K562 (cell line): ENCODE data around the gene LBHD1. TPM values are rescaled to one million over a fixed set of nuclear protein-coding genes. Genes with fewer than 3 reads are reported as not detected.
A peak's percentile ranks its signal among the peaks of the same experiment; 100 is the strongest.

Experiments used
- ATAC-seq: fragments of 200-7000 bp; cut with Tn5 transposase; 3 replicates; pipeline ENCODE4 v1.9.1; 2020; ENCODE audit warnings: moderate library complexity
- BruUV-seq: library from RNA; stranded (reverse); fragments of 400-500 nt; replicated peaks from 2 replicates; lab custom pipeline; 2021; lab: Mats Ljungman, UMichigan
- CTCF ChIA-PET: fragments of 300-600 bp; formaldehyde crosslinking; extraction: SDS; loops from one replicate; lab custom pipeline; 2021; ENCODE audit warnings: low intra/inter-chr PET ratio; lab: Yijun Ruan, JAX
- POLR2A ChIA-PET: fragments of 300-600, 350-650 bp; sonication (Branson Sonifier 250); formaldehyde crosslinking; extraction: SDS; loops from one replicate; lab custom pipeline; 2021; ENCODE audit warnings: antibody characterized with exemption, inconsistent platforms; lab: Yijun Ruan, JAX
- DNase-seq, 4 experiments: peaks; one replicate each; pipeline versions ENCODE4 v3.0.0 to v3.0.0-alpha.2; 2011 to 2018; ENCODE audit warnings: low spot score in 3 of 4, mixed read lengths in 3 of 4; ENCODE audit errors: extremely low read depth in 1 of 4
- FAIRE-seq: peaks from 2 replicates; lab custom pipeline; 2011; peaks lifted over from hg19 to GRCh38; lab: Jason Lieb, UNC
- H2AFZ ChIP-seq: 2 replicates; pipeline ENCODE4 v1.6.0; 2011; ENCODE audit warnings: low read depth, low read length, control low read depth, inconsistent platforms
- H3K27ac ChIP-seq: fragments of 200-600 bp; 3 replicates; pipeline ENCODE4 v1.8.0; 2011; ENCODE audit warnings: low read depth, mild to moderate bottlenecking, control low read depth, inconsistent platforms, low read length, moderate library complexity, mixed read lengths; ENCODE audit errors: extremely low read depth
- H3K27me3 ChIP-seq, 2 experiments: fragments of 300-600 bp in 1 of 2; 2 replicates in 1 of 2; 3 replicates in 1 of 2; pipeline versions ENCODE4 v1.6.0 to v1.8.0; 2011; ENCODE audit warnings: inconsistent platforms in 2 of 2, low read length in 2 of 2, mild to moderate bottlenecking in 1 of 2, mixed read lengths in 1 of 2, moderate library complexity in 1 of 2; ENCODE audit not compliant: control insufficient read depth in 2 of 2, insufficient read depth in 2 of 2
- H3K36me3 ChIP-seq: fragments of 300-600 bp; 3 replicates; pipeline ENCODE4 v1.8.0; 2011; ENCODE audit warnings: mild to moderate bottlenecking, low read length, inconsistent platforms; ENCODE audit not compliant: control insufficient read depth, insufficient read depth
- H3K4me1 ChIP-seq, 2 experiments: fragments of 200-600 bp in 1 of 2; replicated peaks in 1 of 2; 2 replicates in 1 of 2; 3 replicates in 1 of 2; pipeline versions ENCODE4 v1.5.1 to v1.8.0; 2011; ENCODE audit warnings: inconsistent platforms in 2 of 2, low read length in 2 of 2, mild to moderate bottlenecking in 1 of 2, mixed read lengths in 1 of 2, moderate library complexity in 1 of 2; ENCODE audit not compliant: control insufficient read depth in 2 of 2, insufficient read depth in 2 of 2
- H3K4me2 ChIP-seq: 2 replicates; pipeline ENCODE4 v1.6.1; 2011; ENCODE audit warnings: low read length, control low read depth, inconsistent platforms, mixed read lengths; ENCODE audit not compliant: insufficient read depth
- H3K4me3 ChIP-seq: fragments of 200-600 bp; sonication (generic), shearing (Covaris generic); 2 replicates; pipeline ENCODE4 v1.5.1; 2016; ENCODE audit warnings: control low read depth, inconsistent platforms
- H3K79me2 ChIP-seq: fragments of 200-600 bp; 3 replicates; pipeline ENCODE4 v1.8.0; 2011; ENCODE audit warnings: low read length, inconsistent platforms; ENCODE audit not compliant: control insufficient read depth, insufficient read depth
- H3K9ac ChIP-seq, 2 experiments: 2 replicates each; pipeline versions ENCODE4 v1.6.0 to v1.6.1; 2011; ENCODE audit warnings: low read depth in 2 of 2, low read length in 2 of 2, control low read depth in 1 of 2, inconsistent platforms in 1 of 2, mild to moderate bottlenecking in 1 of 2, mixed read lengths in 1 of 2; ENCODE audit not compliant: insufficient read depth in 1 of 2
- H3K9me1 ChIP-seq: one replicate; pipeline ENCODE4 v1.6.0; 2011; ENCODE audit warnings: inconsistent platforms, mild to moderate bottlenecking, low read length, moderate library complexity; ENCODE audit not compliant: control insufficient read depth, insufficient read depth
- H3K9me3 ChIP-seq: replicated peaks from 2 replicates; pipeline ENCODE4 v1.5.1; 2011; ENCODE audit warnings: low read depth, low read length, inconsistent platforms; ENCODE audit not compliant: control insufficient read depth, insufficient read depth
- H4K20me1 ChIP-seq: replicated peaks from 2 replicates; pipeline ENCODE4 v1.6.1; 2011; ENCODE audit warnings: low read length, inconsistent platforms, mixed read lengths; ENCODE audit not compliant: control insufficient read depth, insufficient read depth
- CHD1 ChIP-seq: fragments of 200-600 bp; sonication (generic); IDR thresholded peaks from one replicate; pipeline ENCODE4 v1.6.1; 2012; ENCODE audit warnings: mild to moderate bottlenecking, moderate library complexity, low read length, inconsistent platforms
- DPF2 ChIP-seq: fragments of 450-650 bp; IDR thresholded peaks from 2 replicates; pipeline ENCODE4 v1.6.1; 2016
- KDM5B ChIP-seq: fragments of 200-600 bp; sonication (generic); IDR thresholded peaks from 2 replicates; pipeline ENCODE4 v1.6.1; 2012; ENCODE audit warnings: low read depth, mild to moderate bottlenecking, moderate library complexity, low read length, control low read depth, inconsistent platforms; ENCODE audit not compliant: insufficient replicate concordance
- MXI1 ChIP-seq: IDR thresholded peaks from 2 replicates; pipeline ENCODE4 v1.6.1; 2011; ENCODE audit warnings: low read depth, mild to moderate bottlenecking, improper control_type of control experiment, low read length
- NCOA6 ChIP-seq: fragments of 450-650 bp; IDR thresholded peaks from 2 replicates; pipeline ENCODE4 v1.6.1; 2017; ENCODE audit warnings: mild to moderate bottlenecking
- NCOR1 ChIP-seq: fragments of 450-650 bp; IDR thresholded peaks from 2 replicates; pipeline ENCODE4 v1.6.1; 2016; ENCODE audit warnings: mild to moderate bottlenecking, moderate library complexity
- PHF20 ChIP-seq: fragments of 450-650 bp; IDR thresholded peaks from 2 replicates; pipeline ENCODE4 v1.6.1; 2018; ENCODE audit not compliant: partially characterized antibody
- POLR2A ChIP-seq: fragments of 450-650 bp; conservative IDR thresholded peaks from 2 replicates; pipeline ENCODE4 v1.6.1; 2016
- POLR2AphosphoS5 ChIP-seq: IDR thresholded peaks from 2 replicates; pipeline ENCODE4 v1.6.1; 2011; ENCODE audit warnings: mild to moderate bottlenecking, low read depth, low read length, moderate library complexity; ENCODE audit not compliant: control insufficient read depth, insufficient read depth
- RBFOX2 ChIP-seq: fragments of 200-400 bp; formaldehyde crosslinking; IDR thresholded peaks from 2 replicates; pipeline ENCODE4 v1.6.1; 2017; ENCODE audit warnings: low read depth, mild to moderate bottlenecking, low read length, moderate library complexity
- SIN3A ChIP-seq, 2 experiments: fragments of 150-350 bp in 1 of 2; IDR thresholded peaks; 2 replicates each; pipeline ENCODE4 v1.6.1; 2011 to 2016; ENCODE audit warnings: borderline replicate concordance in 2 of 2, low read depth in 2 of 2, low read length in 2 of 2, mild to moderate bottlenecking in 2 of 2, moderate library complexity in 2 of 2; ENCODE audit not compliant: control insufficient read depth in 1 of 2
- SIRT6 ChIP-seq: IDR thresholded peaks from one replicate; pipeline ENCODE4 v1.6.1; 2012; ENCODE audit warnings: low read depth, mild to moderate bottlenecking, control low read depth, inconsistent platforms, low read length, moderate library complexity
- SNRNP70 ChIP-seq: fragments of 200-400 bp; formaldehyde crosslinking; optimal IDR thresholded peaks from 2 replicates; pipeline ENCODE3; 2017; ENCODE audit warnings: low read depth, low read length
- SUPT5H ChIP-seq: fragments of 450-650 bp; IDR thresholded peaks from 2 replicates; pipeline ENCODE4 v1.6.1; 2016
- ZNF23 ChIP-seq: fragments of 250-450 bp; sonication (Bioruptor Pico); IDR thresholded peaks from 2 replicates; pipeline ENCODE4 v1.4.0; 2020; ENCODE audit warnings: mild to moderate bottlenecking
- ZNF436 ChIP-seq: fragments of 250-450, 450-650 bp; sonication (Bioruptor Pico); formaldehyde crosslinking; IDR thresholded peaks from 2 replicates; pipeline ENCODE4 v1.7.0; 2020; ENCODE audit warnings: mild to moderate bottlenecking
- WGBS: fragments of 100-300 bp; shearing (Covaris generic); methylation state at CpG from one replicate; pipeline ENCODE4 v1.1.6; 2016; ENCODE audit warnings: low coverage, mixed read lengths; ENCODE audit not compliant: insufficient coverage; ENCODE audit errors: missing lambda C conversion rate; 5-methylcytosine and 5-hydroxymethylcytosine counted together
- in situ Hi-C: fragments of 300-500 bp; cut with MboI; formaldehyde crosslinking; loops from 4 replicates; pipeline ENCODE4 v1.15.0; 2018; ENCODE audit warnings: inconsistent platforms, mixed read lengths
- intact Hi-C: fragments of 100-400 bp; cut with micrococcal nuclease; formaldehyde crosslinking; loops from 2 replicates; pipeline ENCODE4 v1.14.2; 2022
- polyA plus RNA-seq, 8 experiments: library from polyadenylated mRNA; depleted of rRNA in 4 of 8; stranded (reverse) in 5 of 8; unstranded in 3 of 8; fragments of >200 nt; fragmentation: Nextera tagmentation in 2 of 8; fragmentation: Illumina TruSeq in 1 of 8; extraction: Ambion mirVana in 2 of 8; extraction: Trizol in 1 of 8; gene quantifications; 2 replicates each; pipeline versions ENCODE4 v1.2.1 to v1.2.3, GENCODE V29; 2011 to 2014; ENCODE audit warnings: inconsistent platforms in 1 of 8, missing spikeins in 1 of 8
- total RNA-seq, 7 experiments: library from RNA; depleted of rRNA in 6 of 7; stranded (reverse); fragments of >200 nt in 6 of 7; fragmentation: Illumina TruSeq in 2 of 7; extraction: Trizol in 2 of 7; gene quantifications; 2 replicates each; pipeline versions ENCODE4 v1.2.1 to v1.2.3, GENCODE V29; 2011 to 2021; ENCODE audit warnings: low replicate concordance in 1 of 7

The LBHD1 gene
- total and polyA plus RNA-seq, 9 of the 15 experiments (the other 6 are each of a cell fraction or from before 2014, with no cell fraction given) = 2.6 to 28.0 (median 12.5) TPM

DNA sequence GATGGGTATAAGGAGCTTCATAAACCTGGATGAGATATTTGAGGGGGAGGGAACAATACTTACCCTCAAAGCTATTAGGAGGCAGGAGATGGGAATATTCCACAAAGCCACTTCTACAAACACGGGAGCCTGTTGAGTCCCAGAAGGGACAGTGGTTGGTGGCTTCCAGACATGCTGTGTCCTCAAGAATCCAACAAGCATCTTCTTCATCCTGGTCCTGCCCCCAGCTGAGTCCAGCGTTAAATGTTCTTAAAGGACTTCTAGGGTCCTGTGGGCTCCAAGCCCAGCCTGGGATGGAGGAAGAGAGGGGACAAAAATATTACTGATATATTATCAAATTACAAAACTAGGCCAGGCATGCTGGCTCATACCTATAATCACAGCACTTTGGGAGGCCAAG is 4.6 kb downstream of the LBHD1 start:
- Histone ChIP-seq H3K4me2 (peak overlapping the region; percentile 97), H3K4me1 (peaks cover 19 to 52% of the 10 kb centered on the region in 2 experiments; a peak in 4 of 5 replicates), H3K9ac (peak overlapping the region; percentile 76 to 85; a peak in 3 of 4 replicates), H3K27ac (peak overlapping the region; percentile 72), H4K20me1 (peaks cover 7% of the 10 kb centered on the region; the same call in 1 of the 2 replicates), H3K4me3 (peak overlapping the region; percentile 73), H3K27me3 (no peaks in the 10 kb centered on the region), H3K9me3 (no peaks in the 10 kb centered on the region), H3K79me2 (peaks cover 94% of the 10 kb centered on the region), H2AFZ (no peak overlapping the region), H3K36me3 (peaks cover 45% of the 10 kb centered on the region), H3K9me1 (no peaks in the 10 kb centered on the region)
- in situ Hi-C loops (no loop called here), intact Hi-C loops (loop anchor here (5.0 kb wide), 1 partner anchor 175 kb away; no protein-coding TSS in a partner anchor)
- BruUV-seq = no TSS peak
- ChIA-PET CTCF (no interaction called here), POLR2A (interaction anchor here (0.6 to 8.8 kb wide), 17 partner anchors 10 to 188 kb away, joined by 3 to 161 read pairs (median 5); partner anchors contain the start of genes B3GAT3, EML3, GANAB and INTS5)
- FAIRE-seq (no peak), DNase-seq (peak in 2 of 4 experiments; percentile 4 to 46), ATAC-seq (no peak)
- 15% methylated on average over 2 of the region's 2 CpGs for WGBS
- TF ChIP-seq SUPT5H (peak; percentile 37; the same call in 1 of the 2 replicates), NCOR1 (0 out of 2 replicates have a peak, but pooled peaks have one; percentile 4), POLR2A (peak; percentile 24; the same call in 1 of the 2 replicates), NCOA6 (no peak)

DNA sequence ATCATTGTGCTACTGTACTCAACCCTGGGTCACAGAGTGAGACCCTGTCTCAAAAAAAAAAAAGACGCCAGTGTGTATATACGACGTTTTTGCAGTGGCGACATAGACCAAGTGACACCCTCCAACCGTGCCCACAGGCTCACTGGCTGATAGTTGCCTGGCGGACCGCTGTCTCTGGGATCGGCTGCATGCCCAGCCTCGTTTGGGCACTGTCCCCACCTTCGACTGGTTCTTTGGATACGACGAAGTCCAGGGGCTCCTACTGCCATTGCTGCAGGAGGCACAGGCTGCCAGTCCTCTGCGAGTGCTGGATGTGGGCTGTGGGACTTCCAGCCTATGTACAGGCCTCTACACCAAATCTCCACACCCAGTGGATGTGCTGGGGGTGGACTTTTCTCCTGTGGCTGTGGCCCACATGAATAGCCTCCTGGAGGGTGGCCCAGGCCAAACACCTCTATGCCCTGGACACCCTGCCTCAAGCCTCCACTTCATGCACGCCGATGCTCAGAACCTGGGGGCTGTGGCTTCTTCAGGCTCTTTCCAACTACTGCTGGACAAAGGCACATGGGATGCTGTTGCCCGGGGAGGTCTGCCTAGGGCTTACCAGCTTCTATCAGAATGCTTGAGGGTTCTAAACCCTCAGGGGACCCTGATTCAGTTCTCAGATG is 5.7 kb downstream of the LBHD1 start:
- H3K27me3 ChIP-seq = no peaks in the 10 kb centered on the region
- in situ Hi-C loops (no loop called here), intact Hi-C loops (loop anchor here (5.0 kb wide), 1 partner anchor 176 kb away; no protein-coding TSS in a partner anchor)
- DNase-seq (peak in 2 of 4 experiments; percentile 19 to 20), FAIRE-seq (no peak), ATAC-seq (peak; percentile 2)
- H3K4me2 ChIP-seq = peak overlapping the region; percentile 97
- peaks cover 19 to 41% of the 10 kb centered on the region in 2 experiments; a peak in 4 of 5 replicates for H3K4me1 ChIP-seq
- WGBS = 2% methylated on average over 16 of the region's 16 CpGs
- H3K4me3 ChIP-seq = peak overlapping the region; percentile 73
- H3K79me2 ChIP-seq = peaks cover 88% of the 10 kb centered on the region
- CTCF ChIA-PET = interaction anchor here (0.7 kb wide), 1 partner anchor 34 kb away, joined by 3 read pairs; no protein-coding TSS in a partner anchor
- H3K36me3 ChIP-seq = peaks cover 53% of the 10 kb centered on the region
- peak overlapping the region; percentile 72 for H3K27ac ChIP-seq
- no TSS peak for BruUV-seq
- H4K20me1 ChIP-seq = peaks cover 7% of the 10 kb centered on the region; the same call in 1 of the 2 replicates
- no peaks in the 10 kb centered on the region for H3K9me1 ChIP-seq
- H2AFZ ChIP-seq = no peak overlapping the region
- H3K9me3 ChIP-seq = no peaks in the 10 kb centered on the region
- POLR2A ChIA-PET = interaction anchor here (0.5 to 8.8 kb wide), 33 partner anchors 9 to 296 kb away, joined by 3 to 161 read pairs (median 11); partner anchors contain the start of genes B3GAT3, EEF1G, EML3 and GANAB
- peak overlapping the region; percentile 85 to 100 for H3K9ac ChIP-seq
- TF ChIP-seq ZNF436 (CRISPR knock-in tag) (0 out of 2 replicates have a peak, but pooled peaks have one; percentile 31), ZNF23 (CRISPR knock-in tag) (no peak), DPF2 (no peak), RBFOX2 (0 out of 2 replicates have a peak, but pooled peaks have one; percentile 2), KDM5B (peak; percentile 36), SNRNP70 (peak; percentile 89), PHF20 (no peak), MXI1 (peak; percentile 13; the same call in 1 of the 2 replicates), CHD1 (peak; percentile 93), SIRT6 (peak; percentile 52), POLR2AphosphoS5 (peak; percentile 40; the same call in 1 of the 2 replicates), SIN3A (IDR thresholded peaks at IDR 0.05; ENCODE audit: borderline replicate concordance in 2 of 2, control insufficient read depth in 1 of 2, low read depth in 2 of 2, low read length in 2 of 2) (0 out of 4 replicates have a peak, but pooled peaks of 1 of the 2 experiments have one; percentile 7)
